Kidney (tissue), 14 donors: Measurements from ENCODE around the gene OSBPL2. TPM values are rescaled to one million over a fixed set of nuclear protein-coding genes. Genes with fewer than 3 reads are reported as not detected.

Experiments
- DNase-seq, 5 donors: peaks; one replicate each; pipeline ENCODE4 v3.0.0-alpha.2; 2013 to 2020
- FAIRE-seq: peaks from 2 replicates; lab custom pipeline; 2012; peaks lifted over from hg19 to GRCh38; lab: Jason Lieb, UNC
- H3K27ac ChIP-seq, 2 donors: one replicate each; pipeline ENCODE4 v1.7.0; 2013; ENCODE audit warnings: low read depth in 2 of 2, low read length in 2 of 2, inconsistent platforms in 1 of 2
- H3K27me3 ChIP-seq: one replicate; pipeline ENCODE4 v1.7.1; 2013; ENCODE audit warnings: low read length, inconsistent platforms; ENCODE audit not compliant: control insufficient read depth, insufficient read depth
- H3K36me3 ChIP-seq, 3 donors: one replicate each; pipeline versions ENCODE4 v1.7.0 to v1.7.1; 2013; ENCODE audit warnings: low read length in 3 of 3, control low read depth in 1 of 3, inconsistent platforms in 1 of 3; ENCODE audit not compliant: insufficient read depth in 3 of 3, control insufficient read depth in 2 of 3
- H3K4me1 ChIP-seq, 3 donors: one replicate each; pipeline versions ENCODE4 v1.7.0 to v1.7.1; 2013; ENCODE audit warnings: low read length in 3 of 3, inconsistent platforms in 1 of 3, low read depth in 1 of 3; ENCODE audit not compliant: control insufficient read depth in 2 of 3, insufficient read depth in 2 of 3
- H3K4me3 ChIP-seq, 3 donors: one replicate each; pipeline versions ENCODE4 v1.7.0 to v1.8.1; 2013; ENCODE audit warnings: low read length in 3 of 3, control low read depth in 1 of 3, inconsistent platforms in 1 of 3
- H3K9ac ChIP-seq, 3 donors: one replicate each; pipeline versions ENCODE4 v1.7.0 to v1.7.1; 2013; ENCODE audit warnings: low read length in 3 of 3, control low read depth in 1 of 3, inconsistent platforms in 1 of 3
- H3K9me3 ChIP-seq, 3 donors: one replicate each; pipeline versions ENCODE4 v1.7.0 to v1.7.1; 2013; ENCODE audit warnings: low read length in 3 of 3, control low read depth in 1 of 3, inconsistent platforms in 1 of 3; ENCODE audit not compliant: control insufficient read depth in 2 of 3, insufficient read depth in 1 of 3
- intact Hi-C: fragments of 100-400 bp; cut with DNase I; formaldehyde crosslinking; loops from one replicate; pipeline ENCODE4 v1.11.1; 2022
- polyA plus RNA-seq: library from polyadenylated mRNA; stranded (reverse); fragments of 350-450 nt; fragmentation: Illumina TruSeq; extraction: RNeasy Lipid Tissue Mini Kit (QIAGEN cat#74804); gene quantifications from one replicate; pipeline ENCODE4 v1.2.3, GENCODE V29; 2014; ENCODE audit warnings: low read depth, low replicate concordance; ENCODE audit not compliant: insufficient read depth
- total RNA-seq: library from RNA; stranded (reverse); fragmentation: NEBNext Ultra II Directional; extraction: Animal tissue kit (Norgen Biotek cat#: 25700); gene quantifications from one replicate; pipeline ENCODE4 v1.2.1, GENCODE V29; 2021
- TF ChIP-seq, protein P1 (sequence below): IDR thresholded peaks from 3 replicates; pipeline ENCODE4 v1.5.1; 2012; ENCODE audit warnings: mild to moderate bottlenecking, moderate library complexity, borderline replicate concordance; ENCODE audit not compliant: insufficient read depth; ENCODE audit errors: extremely low read depth
- donor health status: control.
- donor health status: control.
- donor health status: control.
- donor health status: control.
- donor health status: control.
- donor health status: DM: yes; HTN: yes; CAD: no.
- donor health status: Normal renal cell carcinoma (clear cell type).

OSBPL2 gene
- total and polyA plus RNA-seq, 2 donors from 2014 or later, result 20.4 to 57.1 TPM

DNA sequence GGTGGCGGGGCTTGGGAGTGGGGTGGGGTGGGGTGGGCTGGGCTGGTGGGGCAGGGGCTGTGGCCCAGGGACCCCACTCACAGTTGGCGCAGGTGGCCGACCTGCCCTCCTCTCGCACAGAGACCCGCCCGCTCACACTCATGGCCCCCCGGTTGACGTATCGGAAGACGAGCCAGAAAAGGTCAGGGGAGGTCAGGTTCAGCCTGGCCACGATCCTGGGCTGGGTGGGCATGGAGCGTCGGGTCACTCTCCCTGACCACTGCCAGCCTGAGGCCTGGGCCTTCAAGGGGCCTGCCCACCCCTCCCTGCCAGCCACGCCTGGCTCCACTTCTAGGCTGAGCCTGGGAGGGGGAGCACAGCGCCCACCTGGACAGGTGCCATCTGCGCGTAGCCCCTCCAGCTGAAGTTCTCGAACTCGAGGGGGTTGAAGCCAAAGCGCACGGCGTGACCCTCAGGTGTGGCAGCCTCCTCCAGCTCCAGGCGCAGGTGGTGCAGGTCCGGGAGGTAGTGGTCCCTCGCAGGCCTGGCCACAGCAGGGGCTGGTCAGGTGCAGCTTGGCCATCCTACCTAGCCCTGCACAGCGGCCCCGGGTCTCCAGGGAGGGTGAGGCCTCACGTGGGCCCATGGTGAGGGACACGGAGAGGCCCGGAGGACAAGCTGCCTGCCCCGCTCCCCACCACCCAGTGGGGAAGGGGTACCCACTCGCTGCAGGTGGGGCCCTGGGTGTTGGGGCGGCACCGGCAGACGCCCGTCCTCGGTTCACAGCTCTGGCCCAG is 95.7 kb downstream of the OSBPL2 start:
- Histone ChIP-seq H3K9me3 (no peaks in the 10 kb centered on the region), H3K36me3 (peaks cover 3 to 33% (median 32%) of the 10 kb centered on the region in 3 donors), H3K4me1 (no peaks in the 10 kb centered on the region), H3K4me3 (no peak overlapping the region), H3K27ac (no peak overlapping the region), H3K9ac (no peak overlapping the region), H3K27me3 (no peaks in the 10 kb centered on the region)
- DNase-seq (no peak), FAIRE-seq (no peak)
- TF ChIP-seq, protein P1, sequence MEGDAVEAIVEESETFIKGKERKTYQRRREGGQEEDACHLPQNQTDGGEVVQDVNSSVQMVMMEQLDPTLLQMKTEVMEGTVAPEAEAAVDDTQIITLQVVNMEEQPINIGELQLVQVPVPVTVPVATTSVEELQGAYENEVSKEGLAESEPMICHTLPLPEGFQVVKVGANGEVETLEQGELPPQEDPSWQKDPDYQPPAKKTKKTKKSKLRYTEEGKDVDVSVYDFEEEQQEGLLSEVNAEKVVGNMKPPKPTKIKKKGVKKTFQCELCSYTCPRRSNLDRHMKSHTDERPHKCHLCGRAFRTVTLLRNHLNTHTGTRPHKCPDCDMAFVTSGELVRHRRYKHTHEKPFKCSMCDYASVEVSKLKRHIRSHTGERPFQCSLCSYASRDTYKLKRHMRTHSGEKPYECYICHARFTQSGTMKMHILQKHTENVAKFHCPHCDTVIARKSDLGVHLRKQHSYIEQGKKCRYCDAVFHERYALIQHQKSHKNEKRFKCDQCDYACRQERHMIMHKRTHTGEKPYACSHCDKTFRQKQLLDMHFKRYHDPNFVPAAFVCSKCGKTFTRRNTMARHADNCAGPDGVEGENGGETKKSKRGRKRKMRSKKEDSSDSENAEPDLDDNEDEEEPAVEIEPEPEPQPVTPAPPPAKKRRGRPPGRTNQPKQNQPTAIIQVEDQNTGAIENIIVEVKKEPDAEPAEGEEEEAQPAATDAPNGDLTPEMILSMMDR, result no peak
- intact Hi-C loops, result no loop called here

DNA sequence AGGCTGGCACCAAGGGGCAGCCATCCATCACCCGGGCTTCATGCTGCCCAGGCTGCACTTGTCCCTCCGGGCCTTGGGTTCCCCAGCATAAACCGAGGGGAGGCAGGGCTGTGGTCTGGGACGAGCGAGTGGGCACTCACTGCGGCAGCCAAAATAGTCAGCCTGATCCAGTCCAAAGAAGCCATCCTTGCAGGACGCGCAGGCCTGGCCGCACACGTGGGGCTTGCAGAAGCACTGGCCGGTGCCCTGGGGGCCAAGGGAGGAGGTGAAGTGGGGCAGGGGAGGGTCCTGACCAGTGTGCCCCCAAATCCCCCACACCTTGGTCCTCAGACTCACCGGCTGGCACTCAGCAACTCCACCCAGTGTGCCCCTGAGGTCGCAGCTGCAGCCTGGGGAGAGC is 96.6 kb downstream of the OSBPL2 start:
- Histone ChIP-seq H3K27me3 (no peaks in the 10 kb centered on the region), H3K9ac (no peak overlapping the region), H3K4me3 (no peak overlapping the region), H3K36me3 (peaks cover 3 to 36% (median 33%) of the 10 kb centered on the region in 3 donors), H3K9me3 (no peaks in the 10 kb centered on the region), H3K27ac (no peak overlapping the region), H3K4me1 (no peaks in the 10 kb centered on the region)
- TF ChIP-seq, protein P1, result no peak
- intact Hi-C loops, result no loop called here
- no peak for FAIRE-seq
- no peak for DNase-seq

DNA sequence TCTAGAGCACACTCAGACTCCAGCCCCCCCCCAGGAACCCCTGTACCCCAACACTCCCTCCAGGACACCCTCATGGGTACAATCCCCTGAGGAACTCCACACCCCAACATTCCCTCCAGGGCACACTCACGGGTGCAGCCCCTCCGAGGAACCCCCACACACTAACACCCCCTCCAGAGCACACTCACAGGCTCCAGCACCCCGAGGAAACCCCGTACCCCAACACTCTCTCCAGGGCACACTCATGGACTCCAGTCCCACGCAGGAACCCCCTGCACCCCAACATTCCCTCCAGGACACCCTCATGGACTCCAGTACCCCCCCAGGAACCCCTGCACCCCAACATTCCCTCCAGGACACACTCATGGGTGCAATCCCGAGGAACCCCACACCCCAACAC is 97.2 kb downstream of the OSBPL2 start:
- Histone ChIP-seq H3K36me3 (peaks cover 3 to 37% (median 35%) of the 10 kb centered on the region in 3 donors), H3K27ac (no peak overlapping the region), H3K27me3 (no peaks in the 10 kb centered on the region), H3K4me3 (no peak overlapping the region), H3K9ac (no peak overlapping the region), H3K4me1 (no peaks in the 10 kb centered on the region), H3K9me3 (no peaks in the 10 kb centered on the region)
- TF ChIP-seq, protein P1, result no peak
- DNase-seq (no peak), FAIRE-seq (no peak)
- intact Hi-C loops, result no loop called here
